A549 (cell line): ENCODE results near the gene NSRP1. TPM values are rescaled to one million over a fixed set of nuclear protein-coding genes. Genes with fewer than 3 reads are reported as not detected.

ENCODE experiments used
- ATAC-seq, 2 experiments: fragments of 200-7000 bp in 1 of 2; fragments of >200 bp in 1 of 2; cut with Nextera tagmentation in 1 of 2; cut with Tn5 transposase in 1 of 2; 3 replicates each; pipeline versions ENCODE4 v1.8.0 to v1.9.1; 2018 to 2020; ENCODE audit warnings: mild to moderate bottlenecking in 1 of 2, moderate library complexity in 1 of 2
- CTCF ChIA-PET: fragments of 300-600 bp; sonication (Branson Sonifier 250); formaldehyde crosslinking; extraction: SDS; loops from one replicate; lab custom pipeline; 2021; ENCODE audit warnings: antibody characterized with exemption, inconsistent platforms; lab: Yijun Ruan, JAX
- POLR2A ChIA-PET: fragments of 350-600 bp; formaldehyde crosslinking; extraction: SDS; loops from one replicate; lab custom pipeline; 2021; ENCODE audit warnings: antibody characterized with exemption, inconsistent platforms; lab: Yijun Ruan, JAX
- DNase-seq, 2 experiments: peaks; one replicate each; pipeline versions ENCODE4 v3.0.0 to v3.0.0-alpha.2; 2011 to 2016; ENCODE audit warnings: low read depth in 1 of 2, low spot score in 1 of 2
- FAIRE-seq: peaks from 2 replicates; lab custom pipeline; 2011; peaks lifted over from hg19 to GRCh38; lab: Jason Lieb, UNC
- H3K27ac ChIP-seq, 2 experiments: fragments of >200 bp; sonication (Bioruptor Twin); formaldehyde crosslinking; 3 replicates each; pipeline ENCODE4 v1.5.1; 2016 to 2017
- H3K4me1 ChIP-seq: fragments of >200 bp; sonication (Bioruptor Twin); formaldehyde crosslinking; 3 replicates; pipeline ENCODE4 v1.6.1; 2016
- H3K4me2 ChIP-seq: fragments of >200 bp; sonication (Bioruptor Twin); formaldehyde crosslinking; 3 replicates; pipeline ENCODE4 v1.6.1; 2016
- H3K4me3 ChIP-seq: fragments of >200 bp; sonication (Bioruptor Twin); formaldehyde crosslinking; 3 replicates; pipeline ENCODE4 v1.5.1; 2016
- H3K9me3 ChIP-seq: fragments of >200 bp; sonication (Bioruptor Twin); formaldehyde crosslinking; 3 replicates; pipeline ENCODE4 v1.6.1; 2016
- CBX8 ChIP-seq: fragments of 200-600 bp; sonication (generic); IDR thresholded peaks from 2 replicates; pipeline ENCODE4 v1.6.1; 2016
- CEBPB ChIP-seq, 2 experiments: fragments of >200 bp in 1 of 2; sonication (Bioruptor Twin) in 1 of 2; formaldehyde crosslinking in 1 of 2; IDR thresholded peaks; 2 replicates each; pipeline ENCODE4 v1.6.1; 2012 to 2016
- EHF ChIP-seq: fragments of 250-450 bp; sonication (Bioruptor Pico); IDR thresholded peaks from 2 replicates; pipeline ENCODE4 v1.5.0; 2020; ENCODE audit warnings: mild to moderate bottlenecking
- EHMT2 ChIP-seq: fragments of 200-600 bp; sonication (generic); IDR thresholded peaks from 2 replicates; pipeline ENCODE4 v1.6.1; 2016; ENCODE audit warnings: antibody characterized with exemption, low read depth, mild to moderate bottlenecking, moderate library complexity
- EP300 ChIP-seq, 2 experiments: fragments of >200 bp; sonication (Bioruptor Twin); formaldehyde crosslinking; IDR thresholded peaks; 2 replicates in 1 of 2; 3 replicates in 1 of 2; pipeline ENCODE4 v1.6.1; 2016 to 2017
- HDAC2 ChIP-seq: fragments of 200-600 bp; sonication (generic); IDR thresholded peaks from 2 replicates; pipeline ENCODE4 v1.6.1; 2016
- HEYL ChIP-seq: fragments of 250-450 bp; sonication (Bioruptor Pico); IDR thresholded peaks from 2 replicates; pipeline ENCODE4 v1.8.0; 2021; ENCODE audit warnings: mild to moderate bottlenecking, moderate library complexity
- HOXA7 ChIP-seq: fragments of 250-450 bp; sonication (Bioruptor Pico); IDR thresholded peaks from 2 replicates; pipeline ENCODE4 v1.5.0; 2020; ENCODE audit warnings: mild to moderate bottlenecking, moderate library complexity
- MAFK ChIP-seq: fragments of 450-650 bp; IDR thresholded peaks from 2 replicates; pipeline ENCODE4 v1.6.1; 2014; ENCODE audit not compliant: partially characterized antibody
- MAZ ChIP-seq: fragments of 150-350 bp; IDR thresholded peaks from 2 replicates; pipeline ENCODE4 v1.6.1; 2014; ENCODE audit warnings: antibody characterized with exemption, low read depth, low read length, borderline replicate concordance
- NFE2L2 ChIP-seq: fragments of 150-350 bp; conservative IDR thresholded peaks from 2 replicates; pipeline ENCODE4 v1.6.1; 2014; ENCODE audit warnings: low read length
- NR3C1 ChIP-seq: fragments of >200 bp; sonication (Bioruptor Twin); formaldehyde crosslinking; IDR thresholded peaks from 3 replicates; pipeline ENCODE4 v1.6.1; 2017
- PHF8 ChIP-seq: fragments of 200-600 bp; sonication (generic); IDR thresholded peaks from 2 replicates; pipeline ENCODE4 v1.6.1; 2016; ENCODE audit warnings: low read depth, mild to moderate bottlenecking, antibody characterized with exemption, moderate library complexity, borderline replicate concordance
- POLR2A ChIP-seq: IDR thresholded peaks from 2 replicates; pipeline ENCODE4 v1.6.1; 2012; ENCODE audit warnings: mild to moderate bottlenecking, low read length
- POLR2AphosphoS2 ChIP-seq: conservative IDR thresholded peaks from 2 replicates; pipeline ENCODE4 v1.6.1; 2012; ENCODE audit warnings: low read length, improper control_type of control experiment, inconsistent platforms
- RAD21 ChIP-seq, 2 experiments: fragments of >200 bp in 1 of 2; sonication (Bioruptor Twin) in 1 of 2; formaldehyde crosslinking in 1 of 2; IDR thresholded peaks in 1 of 2; conservative IDR thresholded peaks in 1 of 2; 2 replicates in 1 of 2; 3 replicates in 1 of 2; pipeline ENCODE4 v1.6.1; 2012 to 2018; ENCODE audit warnings: inconsistent platforms in 1 of 2
- TP53 ChIP-seq: fragments of 250-450 bp; sonication (Bioruptor Pico); IDR thresholded peaks from 2 replicates; pipeline ENCODE4 v1.5.0; 2021; ENCODE audit warnings: mild to moderate bottlenecking, moderate library complexity
- ZSCAN20 ChIP-seq: fragments of 250-450 bp; sonication (Bioruptor Pico); IDR thresholded peaks from 2 replicates; pipeline ENCODE4 v1.8.0; 2022; ENCODE audit warnings: mild to moderate bottlenecking, moderate library complexity
- WGBS: methylation state at CpG from one replicate; pipeline ENCODE4 v1.1.6; 2017; ENCODE audit errors: missing lambda C conversion rate; 5-methylcytosine and 5-hydroxymethylcytosine counted together
- polyA plus RNA-seq, 4 experiments: library from polyadenylated mRNA; depleted of rRNA in 3 of 4; stranded (reverse); fragments of >200 nt; fragmentation: RNase III in 1 of 4; extraction: RNeasy Plus Mini Kit Qiagen cat#74134 plus additional on column Dnase treatment in 1 of 4; gene quantifications; 2 replicates in 3 of 4; 3 replicates in 1 of 4; pipeline ENCODE4 v1.2.3, GENCODE V29; 2011 to 2017
- TF ChIP-seq, protein P1 (sequence below): fragments of 200-600 bp; sonication (generic); IDR thresholded peaks from 2 replicates; pipeline ENCODE4 v1.6.1; 2016; ENCODE audit warnings: antibody characterized with exemption, mild to moderate bottlenecking, moderate library complexity
- TF ChIP-seq, protein P2 (sequence below): fragments of >200 bp; sonication (Bioruptor Twin); formaldehyde crosslinking; IDR thresholded peaks from 3 replicates; pipeline ENCODE4 v1.5.1; 2016
- TF ChIP-seq, protein P3 (sequence below): fragments of >200 bp; sonication (Bioruptor Twin); formaldehyde crosslinking; IDR thresholded peaks from 3 replicates; pipeline ENCODE4 v1.6.1; 2016
- TF ChIP-seq, protein P4 (sequence below): fragments of 150-350 bp; IDR thresholded peaks from 2 replicates; pipeline ENCODE4 v1.6.1; 2014; ENCODE audit warnings: low read depth, mild to moderate bottlenecking, low read length

NSRP1 gene
- polyA plus RNA-seq, 2 of the 4 experiments (the other 2 are of a cell fraction) = 30.9 to 39.6 TPM

DNA sequence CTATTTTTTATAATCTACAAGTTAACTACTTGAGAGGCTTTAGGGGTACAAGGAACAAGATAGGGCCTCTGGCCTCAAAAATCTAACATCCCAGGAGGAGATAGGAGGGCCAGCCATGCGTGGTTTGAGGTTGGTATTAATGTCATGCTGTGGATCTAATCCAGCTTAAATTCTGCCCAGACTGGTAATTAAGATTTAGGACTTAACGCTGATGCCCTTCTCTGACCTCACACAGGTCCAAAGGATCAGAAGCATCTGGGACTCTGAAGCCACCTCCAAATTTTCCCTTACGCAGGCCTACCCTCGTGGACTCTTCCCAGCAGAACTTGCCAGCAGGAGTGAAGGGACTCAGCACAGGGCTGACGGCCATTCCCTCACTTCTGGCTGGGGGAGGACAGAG, 103.8 kb downstream of the NSRP1 start:
- ChIA-PET CTCF (interaction anchor here (0.6 to 1.7 kb wide), 7 partner anchors 16 to 289 kb away, joined by 3 to 12 read pairs (median 3); no protein-coding TSS in a partner anchor), POLR2A (interaction anchor here (0.6 kb wide), 1 partner anchor 10 kb away, joined by 5 read pairs; no protein-coding TSS in a partner anchor)
- FAIRE-seq (no peak), DNase-seq (no peak), ATAC-seq (no peak)
- no peaks in the 10 kb centered on the region for H3K4me1 ChIP-seq
- H3K27ac ChIP-seq = no peak overlapping the region
- no peak overlapping the region for H3K4me2 ChIP-seq
- TF ChIP-seq POLR2A = no peak
- TF ChIP-seq EHMT2 = no peak
- TF ChIP-seq HEYL = no peak
- TF ChIP-seq RAD21 (conservative IDR thresholded peaks at IDR 0.05 in 1 of 2, IDR thresholded peaks at IDR 0.05 in 1 of 2) = no peak
- TF ChIP-seq MAFK = no peak
- no peak for TF ChIP-seq HOXA7
- no peak for TF ChIP-seq PHF8
- TF ChIP-seq POLR2AphosphoS2 = no peak
- no peak for TF ChIP-seq HDAC2
- TF ChIP-seq, protein P1, sequence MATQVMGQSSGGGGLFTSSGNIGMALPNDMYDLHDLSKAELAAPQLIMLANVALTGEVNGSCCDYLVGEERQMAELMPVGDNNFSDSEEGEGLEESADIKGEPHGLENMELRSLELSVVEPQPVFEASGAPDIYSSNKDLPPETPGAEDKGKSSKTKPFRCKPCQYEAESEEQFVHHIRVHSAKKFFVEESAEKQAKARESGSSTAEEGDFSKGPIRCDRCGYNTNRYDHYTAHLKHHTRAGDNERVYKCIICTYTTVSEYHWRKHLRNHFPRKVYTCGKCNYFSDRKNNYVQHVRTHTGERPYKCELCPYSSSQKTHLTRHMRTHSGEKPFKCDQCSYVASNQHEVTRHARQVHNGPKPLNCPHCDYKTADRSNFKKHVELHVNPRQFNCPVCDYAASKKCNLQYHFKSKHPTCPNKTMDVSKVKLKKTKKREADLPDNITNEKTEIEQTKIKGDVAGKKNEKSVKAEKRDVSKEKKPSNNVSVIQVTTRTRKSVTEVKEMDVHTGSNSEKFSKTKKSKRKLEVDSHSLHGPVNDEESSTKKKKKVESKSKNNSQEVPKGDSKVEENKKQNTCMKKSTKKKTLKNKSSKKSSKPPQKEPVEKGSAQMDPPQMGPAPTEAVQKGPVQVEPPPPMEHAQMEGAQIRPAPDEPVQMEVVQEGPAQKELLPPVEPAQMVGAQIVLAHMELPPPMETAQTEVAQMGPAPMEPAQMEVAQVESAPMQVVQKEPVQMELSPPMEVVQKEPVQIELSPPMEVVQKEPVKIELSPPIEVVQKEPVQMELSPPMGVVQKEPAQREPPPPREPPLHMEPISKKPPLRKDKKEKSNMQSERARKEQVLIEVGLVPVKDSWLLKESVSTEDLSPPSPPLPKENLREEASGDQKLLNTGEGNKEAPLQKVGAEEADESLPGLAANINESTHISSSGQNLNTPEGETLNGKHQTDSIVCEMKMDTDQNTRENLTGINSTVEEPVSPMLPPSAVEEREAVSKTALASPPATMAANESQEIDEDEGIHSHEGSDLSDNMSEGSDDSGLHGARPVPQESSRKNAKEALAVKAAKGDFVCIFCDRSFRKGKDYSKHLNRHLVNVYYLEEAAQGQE = no peak
- no peak for TF ChIP-seq CBX8
- TF ChIP-seq, protein P2, sequence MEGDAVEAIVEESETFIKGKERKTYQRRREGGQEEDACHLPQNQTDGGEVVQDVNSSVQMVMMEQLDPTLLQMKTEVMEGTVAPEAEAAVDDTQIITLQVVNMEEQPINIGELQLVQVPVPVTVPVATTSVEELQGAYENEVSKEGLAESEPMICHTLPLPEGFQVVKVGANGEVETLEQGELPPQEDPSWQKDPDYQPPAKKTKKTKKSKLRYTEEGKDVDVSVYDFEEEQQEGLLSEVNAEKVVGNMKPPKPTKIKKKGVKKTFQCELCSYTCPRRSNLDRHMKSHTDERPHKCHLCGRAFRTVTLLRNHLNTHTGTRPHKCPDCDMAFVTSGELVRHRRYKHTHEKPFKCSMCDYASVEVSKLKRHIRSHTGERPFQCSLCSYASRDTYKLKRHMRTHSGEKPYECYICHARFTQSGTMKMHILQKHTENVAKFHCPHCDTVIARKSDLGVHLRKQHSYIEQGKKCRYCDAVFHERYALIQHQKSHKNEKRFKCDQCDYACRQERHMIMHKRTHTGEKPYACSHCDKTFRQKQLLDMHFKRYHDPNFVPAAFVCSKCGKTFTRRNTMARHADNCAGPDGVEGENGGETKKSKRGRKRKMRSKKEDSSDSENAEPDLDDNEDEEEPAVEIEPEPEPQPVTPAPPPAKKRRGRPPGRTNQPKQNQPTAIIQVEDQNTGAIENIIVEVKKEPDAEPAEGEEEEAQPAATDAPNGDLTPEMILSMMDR = no peak
- TF ChIP-seq EP300 (IDR thresholded peaks at IDR 0.05) = no peak
- no peak for TF ChIP-seq TP53 (CRISPR knock-in tag)
- TF ChIP-seq, protein P3, sequence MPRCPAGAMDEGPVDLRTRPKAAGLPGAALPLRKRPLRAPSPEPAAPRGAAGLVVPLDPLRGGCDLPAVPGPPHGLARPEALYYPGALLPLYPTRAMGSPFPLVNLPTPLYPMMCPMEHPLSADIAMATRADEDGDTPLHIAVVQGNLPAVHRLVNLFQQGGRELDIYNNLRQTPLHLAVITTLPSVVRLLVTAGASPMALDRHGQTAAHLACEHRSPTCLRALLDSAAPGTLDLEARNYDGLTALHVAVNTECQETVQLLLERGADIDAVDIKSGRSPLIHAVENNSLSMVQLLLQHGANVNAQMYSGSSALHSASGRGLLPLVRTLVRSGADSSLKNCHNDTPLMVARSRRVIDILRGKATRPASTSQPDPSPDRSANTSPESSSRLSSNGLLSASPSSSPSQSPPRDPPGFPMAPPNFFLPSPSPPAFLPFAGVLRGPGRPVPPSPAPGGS = no peak
- no peak for TF ChIP-seq MAZ
- TF ChIP-seq NR3C1 = no peak
- no peak for TF ChIP-seq NFE2L2
- TF ChIP-seq EHF (CRISPR knock-in tag) = no peak
- no peak for TF ChIP-seq CEBPB (IDR thresholded peaks at IDR 0.05)
- H3K4me3 ChIP-seq = no peak overlapping the region
- H3K9me3 ChIP-seq = no peaks in the 10 kb centered on the region
- 73% methylated on average over 5 of the region's 5 CpGs for WGBS

DNA sequence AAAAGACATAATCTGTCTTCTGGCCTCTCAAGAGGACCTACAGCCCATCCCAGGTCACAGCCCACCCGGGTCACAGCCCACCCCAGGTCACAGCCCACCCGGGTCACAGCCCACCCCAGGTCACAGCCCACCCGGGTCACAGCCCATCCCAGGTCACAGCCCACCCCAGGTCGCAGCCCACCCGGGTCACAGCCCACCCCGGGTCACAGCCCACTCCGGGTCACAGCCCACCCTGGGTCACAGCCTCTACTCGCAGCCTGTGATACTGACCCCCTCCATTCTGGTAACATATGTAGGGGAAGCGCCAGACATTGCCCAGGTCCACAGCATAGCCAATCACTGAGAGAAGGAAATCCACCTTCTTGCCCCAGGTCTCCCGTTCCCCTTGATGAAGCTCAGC, 104.7 kb downstream of the NSRP1 start:
- WGBS = 66% methylated on average over 6 of the region's 10 CpGs
- ChIA-PET CTCF (interaction anchor here (0.6 to 7.6 kb wide), 5 partner anchors 15 to 290 kb away, joined by 3 to 53 read pairs (median 3); partner anchors contain the start of gene SLC6A4), POLR2A (no interaction called here)
- no peak overlapping the region for H3K4me3 ChIP-seq
- no peak overlapping the region for H3K27ac ChIP-seq
- DNase-seq (no peak), FAIRE-seq (no peak), ATAC-seq (no peak)
- H3K4me2 ChIP-seq = no peak overlapping the region
- TF ChIP-seq, protein P4, sequence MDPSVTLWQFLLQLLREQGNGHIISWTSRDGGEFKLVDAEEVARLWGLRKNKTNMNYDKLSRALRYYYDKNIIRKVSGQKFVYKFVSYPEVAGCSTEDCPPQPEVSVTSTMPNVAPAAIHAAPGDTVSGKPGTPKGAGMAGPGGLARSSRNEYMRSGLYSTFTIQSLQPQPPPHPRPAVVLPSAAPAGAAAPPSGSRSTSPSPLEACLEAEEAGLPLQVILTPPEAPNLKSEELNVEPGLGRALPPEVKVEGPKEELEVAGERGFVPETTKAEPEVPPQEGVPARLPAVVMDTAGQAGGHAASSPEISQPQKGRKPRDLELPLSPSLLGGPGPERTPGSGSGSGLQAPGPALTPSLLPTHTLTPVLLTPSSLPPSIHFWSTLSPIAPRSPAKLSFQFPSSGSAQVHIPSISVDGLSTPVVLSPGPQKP = no peak
- no peak for TF ChIP-seq ZSCAN20
- H3K4me1 ChIP-seq = no peaks in the 10 kb centered on the region
- no peaks in the 10 kb centered on the region for H3K9me3 ChIP-seq
